Effector memory CD4-positive, alpha-beta T cell (primary cell): ENCODE data around the gene KIAA0825.

ENCODE experiments used
- DNase-seq, 3 donors: peaks; one replicate each; pipeline ENCODE4 v3.0.0-alpha.2; 2020
- H3K27ac ChIP-seq: 2 replicates; pipeline ENCODE4 v1.7.0; 2013; ENCODE audit warnings: mild to moderate bottlenecking, low read length, moderate library complexity; ENCODE audit not compliant: insufficient read depth, poor library complexity, severe bottlenecking
- H3K27me3 ChIP-seq: replicated peaks from 2 replicates; pipeline ENCODE4 v1.7.0; 2013; ENCODE audit warnings: mild to moderate bottlenecking, low read length; ENCODE audit not compliant: insufficient read depth, control insufficient read depth, poor library complexity, severe bottlenecking
- H3K36me3 ChIP-seq: 2 replicates; pipeline ENCODE4 v1.7.0; 2013; ENCODE audit warnings: mild to moderate bottlenecking, low read length, moderate library complexity; ENCODE audit not compliant: control insufficient read depth, insufficient read depth
- H3K4me1 ChIP-seq: 2 replicates; pipeline ENCODE4 v1.7.0; 2013; ENCODE audit warnings: low read length, mild to moderate bottlenecking; ENCODE audit not compliant: control insufficient read depth, insufficient read depth, poor library complexity, severe bottlenecking
- H3K4me3 ChIP-seq: 2 replicates; pipeline ENCODE4 v1.7.0; 2013; ENCODE audit warnings: low read length, low read depth, mild to moderate bottlenecking; ENCODE audit not compliant: insufficient read depth, poor library complexity, severe bottlenecking
- H3K9me3 ChIP-seq: 2 replicates; pipeline ENCODE4 v1.7.0; 2013; ENCODE audit warnings: mild to moderate bottlenecking, low read length, moderate library complexity; ENCODE audit not compliant: control insufficient read depth

KIAA0825 gene

DNA sequence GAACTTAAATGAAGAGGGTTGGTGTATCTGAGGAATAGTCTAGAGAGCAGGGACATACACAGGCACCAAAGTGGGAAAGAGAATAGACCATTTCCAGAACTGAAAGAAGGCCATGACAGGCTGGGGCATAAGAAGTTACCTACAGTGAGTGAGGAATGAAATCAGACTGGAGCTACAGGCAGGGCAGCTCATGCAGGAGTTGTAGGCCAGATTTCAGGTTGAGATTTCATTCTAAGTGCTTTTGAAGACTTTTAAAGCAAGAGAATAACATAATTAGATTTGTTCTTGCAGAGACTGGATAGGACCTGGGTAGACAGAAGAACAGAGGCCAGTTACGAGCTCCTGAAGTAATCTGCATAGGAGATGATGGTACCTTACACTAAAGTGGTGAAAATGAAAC is 280.8 kb downstream of the KIAA0825 start:
- Histone ChIP-seq H3K9me3 (no peaks in the 10 kb centered on the region), H3K27ac (no peak overlapping the region), H3K27me3 (no peaks in the 10 kb centered on the region), H3K4me3 (no peak overlapping the region), H3K4me1 (no peaks in the 10 kb centered on the region), H3K36me3 (no peaks in the 10 kb centered on the region)
- no peak for DNase-seq

GRCh38 chr5:94335936-94336335 is 282.5 kb downstream of the KIAA0825 start:
- Histone ChIP-seq H3K9me3 (no peaks in the 10 kb centered on the region), H3K36me3 (no peaks in the 10 kb centered on the region), H3K4me3 (no peak overlapping the region), H3K4me1 (no peaks in the 10 kb centered on the region), H3K27ac (no peak overlapping the region), H3K27me3 (no peaks in the 10 kb centered on the region)
- DNase-seq: no peak

GRCh38 chr5:94329115-94329514 is 289.3 kb downstream of the KIAA0825 start:
- H3K9me3 ChIP-seq: no peaks in the 10 kb centered on the region
- DNase-seq: no peak
- H3K27me3 ChIP-seq: no peaks in the 10 kb centered on the region

GRCh38 chr5:94326586-94326985 is 291.8 kb downstream of the KIAA0825 start:
- Histone ChIP-seq H3K27ac (no peak overlapping the region), H3K4me1 (no peaks in the 10 kb centered on the region), H3K9me3 (no peaks in the 10 kb centered on the region), H3K36me3 (no peaks in the 10 kb centered on the region), H3K27me3 (no peaks in the 10 kb centered on the region), H3K4me3 (no peak overlapping the region)
- DNase-seq: no peak

More at GRCh38 chr5:94329115-94329514, 289.3 kb downstream of the KIAA0825 start:
- H3K27ac ChIP-seq: no peak overlapping the region
- no peak overlapping the region for H3K4me3 ChIP-seq
- H3K36me3 ChIP-seq: no peaks in the 10 kb centered on the region
- no peaks in the 10 kb centered on the region for H3K4me1 ChIP-seq

GRCh38 chr5:94316916-94317838 is 301.2 kb downstream of the KIAA0825 start:
- Histone ChIP-seq H3K27ac (no peak overlapping the region), H3K27me3 (no peaks in the 10 kb centered on the region), H3K4me3 (no peak overlapping the region), H3K36me3 (no peaks in the 10 kb centered on the region), H3K4me1 (no peaks in the 10 kb centered on the region), H3K9me3 (no peaks in the 10 kb centered on the region)
- no peak for DNase-seq

DNA sequence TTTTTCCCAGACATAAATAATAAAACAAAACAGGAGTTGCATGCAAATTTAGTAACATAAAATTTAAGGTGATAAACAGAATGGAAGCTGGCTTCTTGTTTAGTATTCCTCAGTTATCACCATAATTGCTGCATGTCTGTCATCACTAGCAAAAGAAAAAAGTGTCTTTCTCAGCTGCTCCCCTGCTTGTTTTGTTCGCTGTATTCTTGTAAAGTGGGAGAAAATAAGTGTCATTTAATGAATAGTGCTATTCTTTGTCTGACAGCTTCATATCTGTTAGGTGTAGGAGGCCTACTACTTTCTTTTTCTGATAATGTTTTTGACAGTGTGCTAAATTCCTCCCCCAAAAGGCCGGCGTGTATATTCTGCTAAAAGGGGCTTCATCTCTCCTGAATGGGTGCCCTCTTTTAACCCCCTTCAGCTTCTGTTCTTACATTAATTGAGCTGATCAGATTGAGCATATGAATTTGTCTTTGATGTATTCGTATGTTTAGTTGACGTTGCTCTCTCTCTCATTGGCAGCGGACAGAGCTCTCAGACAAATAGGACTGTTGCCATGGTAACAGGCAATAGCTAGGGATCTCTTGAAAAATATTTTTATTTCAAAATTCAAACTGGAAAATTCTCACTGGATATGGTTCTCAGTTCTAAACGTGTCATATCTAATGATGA is 303.8 kb downstream of the KIAA0825 start:
- no peaks in the 10 kb centered on the region for H3K27me3 ChIP-seq
- no peak for DNase-seq
- H3K4me3 ChIP-seq: no peak overlapping the region
- H3K36me3 ChIP-seq: no peaks in the 10 kb centered on the region
- no peak overlapping the region for H3K27ac ChIP-seq
- H3K9me3 ChIP-seq: no peaks in the 10 kb centered on the region
- no peaks in the 10 kb centered on the region for H3K4me1 ChIP-seq

DNA sequence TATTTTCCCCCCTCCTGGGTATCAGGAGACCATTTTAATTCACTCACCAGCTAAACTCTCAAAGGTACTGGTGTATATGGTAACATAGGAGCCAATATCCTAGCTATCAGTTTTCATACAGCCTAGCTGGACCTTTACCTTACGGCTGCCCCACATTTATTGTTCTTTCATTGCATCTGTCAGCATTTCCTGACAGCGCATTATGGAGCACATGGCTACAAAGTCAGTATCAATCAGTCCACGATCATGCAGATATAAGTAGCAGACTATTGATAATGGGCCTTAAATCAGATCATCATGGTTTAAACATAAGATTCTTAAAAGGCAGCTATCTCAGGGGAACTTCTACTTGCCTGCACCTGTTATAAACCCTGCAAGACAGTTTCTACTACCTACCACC is 304.7 kb downstream of the KIAA0825 start:
- Histone ChIP-seq H3K4me1 (no peaks in the 10 kb centered on the region), H3K36me3 (no peaks in the 10 kb centered on the region), H3K27me3 (no peaks in the 10 kb centered on the region), H3K4me3 (no peak overlapping the region), H3K9me3 (no peaks in the 10 kb centered on the region), H3K27ac (no peak overlapping the region)
- no peak for DNase-seq

GRCh38 chr5:94313188-94313587 is 305.2 kb downstream of the KIAA0825 start:
- Histone ChIP-seq H3K4me1 (no peaks in the 10 kb centered on the region), H3K36me3 (no peaks in the 10 kb centered on the region), H3K9me3 (no peaks in the 10 kb centered on the region), H3K4me3 (no peak overlapping the region), H3K27ac (no peak overlapping the region), H3K27me3 (no peaks in the 10 kb centered on the region)
- DNase-seq: no peak

GRCh38 chr5:94312298-94312697 is 306.1 kb downstream of the KIAA0825 start:
- H3K9me3 ChIP-seq: no peaks in the 10 kb centered on the region
- no peak for DNase-seq
- H3K36me3 ChIP-seq: no peaks in the 10 kb centered on the region
- no peaks in the 10 kb centered on the region for H3K27me3 ChIP-seq
- no peaks in the 10 kb centered on the region for H3K4me1 ChIP-seq
- no peak overlapping the region for H3K4me3 ChIP-seq
- no peak overlapping the region for H3K27ac ChIP-seq

- Histone ChIP-seq H3K27me3 (no peaks in the 10 kb centered on the region), H3K27ac (no peak overlapping the region)
- no peak for DNase-seq
Observed at GRCh38 chr5:94310833-94311232, 307.6 kb downstream of the KIAA0825 start.

More at GRCh38 chr5:94310833-94311232, 307.6 kb downstream of the KIAA0825 start:
- no peaks in the 10 kb centered on the region for H3K9me3 ChIP-seq
- H3K36me3 ChIP-seq: no peaks in the 10 kb centered on the region
- no peak overlapping the region for H3K4me3 ChIP-seq
- no peaks in the 10 kb centered on the region for H3K4me1 ChIP-seq
